ENCODE results near the gene MAP7D1.

MAP7D1 gene

DNA sequence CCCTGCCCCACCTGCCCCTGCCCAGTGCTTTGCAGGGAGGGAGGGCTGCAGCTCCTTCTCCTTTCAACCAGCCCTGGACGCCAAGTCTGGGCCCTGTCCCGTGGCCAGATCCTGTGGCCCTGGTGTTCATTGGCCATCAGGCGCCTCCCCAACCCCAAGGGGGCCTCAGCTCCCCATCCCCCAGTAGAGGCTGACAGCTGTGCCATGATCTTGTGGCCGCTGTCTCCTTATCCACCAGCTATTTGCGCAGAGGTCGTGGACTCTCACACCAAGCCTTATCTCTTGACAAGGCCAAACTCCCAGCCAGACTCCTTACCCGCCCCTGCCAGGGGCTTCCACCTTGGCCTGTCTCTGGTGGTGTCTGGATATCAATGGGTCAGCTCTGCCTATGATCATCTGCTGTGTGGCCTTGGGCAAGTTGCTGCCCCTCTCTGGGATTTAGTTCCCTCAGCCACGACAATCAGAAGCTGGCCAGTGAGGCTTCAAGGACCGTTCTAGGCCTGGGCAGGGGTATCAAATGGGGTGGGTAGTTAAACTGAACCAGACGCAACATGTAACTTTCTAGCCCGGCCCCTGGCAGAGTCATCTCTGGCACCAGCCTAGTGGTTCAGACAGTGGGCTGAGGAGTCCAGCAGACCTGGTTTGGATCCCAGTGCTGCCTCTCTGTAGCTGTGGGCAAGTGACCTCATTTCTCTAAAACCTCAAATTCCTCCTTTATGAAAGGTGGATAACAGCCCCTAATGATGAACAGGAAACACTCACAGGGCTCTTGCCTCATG, 27.6 kb upstream of the MAP7D1 start:
- DNase-seq = no peak

DNA sequence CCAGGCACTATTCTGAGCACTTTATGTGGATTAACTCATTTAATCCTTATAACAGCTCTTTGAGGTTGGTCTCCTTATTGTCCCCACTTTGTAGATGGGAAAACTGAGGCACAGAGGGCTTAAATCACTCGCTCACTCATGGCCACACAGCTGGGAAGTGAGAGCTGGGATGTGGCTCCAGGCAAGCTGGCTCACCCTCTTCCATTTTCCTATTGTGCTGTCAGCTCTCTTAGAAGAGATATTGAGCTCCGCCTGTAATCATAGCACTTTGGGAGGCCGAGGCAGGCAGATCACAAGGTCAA, 27.1 kb upstream of the MAP7D1 start:
- DNase-seq = no peak

DNA sequence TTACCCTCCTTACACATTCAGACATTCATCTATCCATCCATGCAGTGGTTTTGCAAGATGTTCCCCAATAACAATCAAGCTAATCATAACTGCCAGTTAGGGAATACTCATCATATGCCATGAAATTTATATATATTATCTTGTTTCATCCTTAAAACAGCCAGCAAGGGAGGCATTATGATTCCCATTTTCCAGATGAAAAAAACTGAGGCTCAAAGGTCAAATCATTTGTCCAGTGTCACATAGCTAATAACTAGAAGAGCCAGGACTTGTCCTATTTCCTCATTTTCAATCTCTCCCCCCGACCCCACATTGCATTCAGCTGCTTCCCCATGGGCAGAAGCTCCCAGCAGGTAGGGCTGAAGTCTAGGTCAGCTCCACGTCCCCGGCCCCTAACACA, 23.9 kb upstream of the MAP7D1 start:
- no peak for DNase-seq

DNA sequence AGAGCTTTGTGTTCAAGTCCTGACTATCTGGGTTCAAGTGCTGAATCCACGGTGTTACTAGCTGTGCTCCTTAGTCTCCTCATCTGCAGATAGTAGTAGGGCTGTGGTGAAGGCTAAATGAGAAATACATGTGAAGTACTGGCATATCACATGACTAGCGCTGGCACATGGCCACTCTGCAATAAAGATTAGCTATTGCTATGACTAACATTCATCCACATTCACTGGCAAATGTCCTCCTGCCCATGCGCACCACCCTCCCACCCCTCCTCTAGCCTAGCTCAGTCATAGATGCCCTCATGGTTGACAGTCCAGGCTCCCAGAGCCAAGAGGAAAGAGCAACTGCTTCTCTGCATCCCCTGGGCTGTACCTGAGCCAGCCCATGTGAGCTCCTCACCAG, 22.5 kb upstream of the MAP7D1 start:
- DNase-seq = no peak

DNA sequence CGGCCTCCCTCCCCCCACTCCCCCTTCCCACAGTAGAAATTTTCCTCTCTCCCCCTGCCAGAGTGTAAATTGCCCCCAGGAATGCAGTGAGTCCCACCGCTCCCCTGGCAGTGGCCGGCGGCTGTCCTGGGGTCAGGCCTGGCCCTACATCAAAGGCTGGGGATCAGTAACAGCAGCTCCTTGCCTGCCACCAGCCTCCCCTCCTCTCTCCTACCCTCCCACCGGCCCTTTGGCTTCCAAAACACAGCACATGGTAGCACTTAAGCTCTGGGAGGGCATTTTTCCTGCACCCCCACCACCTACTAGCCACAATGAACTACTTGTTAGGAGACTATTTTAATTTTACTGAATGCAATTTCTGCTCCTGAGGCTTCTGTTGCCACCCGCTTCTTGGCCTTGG, 21.9 kb upstream of the MAP7D1 start:
- no peak for DNase-seq

DNA sequence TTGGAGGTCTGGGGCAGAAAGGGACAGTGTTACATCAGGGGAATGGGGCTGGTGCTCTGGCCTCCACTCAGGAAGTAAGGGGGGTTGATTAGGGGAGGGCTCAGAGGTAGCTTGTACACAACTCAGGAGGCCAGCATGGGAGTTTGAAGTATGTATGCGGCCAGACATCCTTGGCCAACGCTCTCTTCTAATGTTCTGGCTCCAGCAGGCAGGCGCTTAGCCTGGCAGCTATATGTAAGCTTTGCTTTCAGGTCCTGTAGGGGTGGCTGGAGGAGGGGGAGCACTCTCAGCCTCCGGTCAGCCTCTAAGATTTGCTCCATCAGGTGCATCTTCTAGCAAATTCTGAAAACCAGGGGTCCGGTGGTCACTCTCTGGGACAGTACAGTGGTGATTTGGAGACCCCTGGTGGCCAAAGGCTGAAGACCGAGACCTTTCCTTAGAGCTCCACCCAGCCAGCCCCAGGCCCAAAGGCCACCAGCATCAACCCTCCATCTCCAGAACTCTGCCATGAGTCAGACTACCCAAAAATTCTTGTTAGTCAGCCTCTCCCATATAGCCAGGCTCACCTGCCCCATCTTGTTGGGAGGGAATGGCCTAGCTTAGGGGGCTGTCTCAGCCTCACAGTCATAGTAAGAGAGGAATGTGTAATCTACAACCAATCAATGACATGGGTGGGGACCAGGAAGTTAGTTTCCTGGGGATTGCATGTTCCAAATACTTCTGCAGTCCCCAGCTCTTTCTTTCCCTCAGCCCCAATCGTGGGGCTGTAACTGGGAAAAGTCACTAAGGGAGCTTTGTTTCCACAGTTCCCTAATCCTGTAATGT, 21.2 kb upstream of the MAP7D1 start:
- DNase-seq = no peak

DNA sequence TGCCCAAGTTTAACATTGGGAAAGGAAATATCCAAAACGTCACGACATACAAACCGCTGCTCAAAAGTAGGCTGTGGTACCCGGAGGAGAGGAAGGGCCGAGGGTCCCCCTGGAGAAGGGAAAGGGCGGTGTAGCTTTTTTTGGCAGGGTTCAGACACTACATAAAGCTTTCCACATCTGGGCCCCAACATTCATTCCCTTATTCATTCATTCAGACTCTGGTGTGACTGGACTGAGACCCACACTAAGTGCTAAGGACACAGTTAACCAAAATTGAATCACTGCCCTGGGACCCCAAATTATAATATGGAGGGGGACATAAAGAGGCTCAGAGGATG, 20.7 kb upstream of the MAP7D1 start:
- DNase-seq = no peak

DNA sequence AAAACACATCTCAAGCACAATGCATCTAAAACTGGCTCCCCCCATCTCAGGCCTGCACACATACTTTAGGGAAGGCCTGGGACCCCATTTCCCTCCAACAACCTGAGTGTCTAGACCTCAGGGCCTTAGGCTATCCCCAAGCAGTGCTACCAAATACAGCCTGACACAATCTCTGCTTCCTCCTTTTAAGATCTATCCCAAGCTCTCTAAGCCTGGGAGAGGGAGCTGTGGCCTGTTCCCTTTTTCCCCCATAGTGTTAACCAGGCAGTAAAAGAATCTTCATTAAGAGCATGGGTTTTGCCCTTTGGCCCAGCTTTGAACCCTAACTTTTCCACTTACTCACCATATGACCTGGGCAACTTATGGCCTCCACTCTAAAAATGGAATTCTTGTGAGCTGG, 20.2 kb upstream of the MAP7D1 start:
- DNase-seq = no peak

DNA sequence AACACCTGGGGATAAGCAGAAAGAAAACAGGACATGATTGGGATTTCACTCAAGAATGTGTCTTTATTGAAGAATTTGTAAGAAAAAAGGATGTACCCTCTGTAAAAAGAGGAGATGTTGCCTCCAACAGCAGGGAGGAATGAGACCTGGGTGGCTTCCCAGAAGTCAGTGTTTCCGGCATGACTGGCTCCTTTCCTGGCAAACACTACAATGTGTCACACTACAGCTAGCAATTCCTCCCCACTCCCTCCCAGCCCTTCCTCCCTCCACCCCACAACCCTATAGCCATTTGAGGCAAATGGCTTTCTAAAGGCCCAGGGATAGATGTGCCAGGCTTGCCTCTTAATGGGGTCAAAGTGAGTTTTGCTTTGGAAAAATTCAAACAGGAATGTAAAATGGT, 19.4 kb upstream of the MAP7D1 start:
- DNase-seq = no peak

DNA sequence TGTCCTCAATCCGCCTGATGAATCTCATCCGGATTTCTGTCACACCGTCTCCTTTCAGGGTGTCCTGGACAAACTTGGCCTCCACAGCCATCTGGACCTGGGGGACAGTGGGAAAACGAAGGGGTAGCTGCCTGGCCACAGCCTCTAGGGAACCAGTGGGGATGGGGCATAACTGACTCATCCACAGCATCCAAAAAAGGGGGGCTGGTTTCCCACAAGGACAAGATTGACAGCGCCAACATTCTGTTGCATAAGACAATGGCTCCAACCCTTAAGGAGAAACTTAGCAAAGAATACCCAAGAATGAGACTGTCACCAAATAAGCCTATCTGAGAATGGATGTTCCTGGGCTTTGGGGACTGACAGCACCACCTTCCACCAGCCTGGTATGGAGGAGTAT, 18.7 kb upstream of the MAP7D1 start:
- no peak for DNase-seq

DNA sequence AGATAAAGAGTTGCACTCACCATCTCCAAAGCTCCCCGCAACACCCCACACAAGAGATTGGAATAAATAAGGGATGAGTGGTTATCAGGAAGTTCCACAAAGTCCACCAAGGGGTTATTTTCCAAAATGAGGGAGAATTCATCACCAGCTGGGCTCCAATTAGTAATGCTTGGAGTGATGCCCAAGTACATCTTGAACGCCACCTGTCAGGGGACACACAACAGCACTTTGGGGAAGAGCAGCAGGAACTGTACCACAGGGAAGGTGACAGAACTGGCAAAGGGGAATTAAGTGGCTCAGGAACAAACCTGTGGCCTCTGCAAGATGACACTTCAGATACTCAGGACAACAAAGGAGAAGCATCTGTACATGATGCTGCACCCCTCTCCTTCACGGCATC, 18.2 kb upstream of the MAP7D1 start:
- no peak for DNase-seq

DNA sequence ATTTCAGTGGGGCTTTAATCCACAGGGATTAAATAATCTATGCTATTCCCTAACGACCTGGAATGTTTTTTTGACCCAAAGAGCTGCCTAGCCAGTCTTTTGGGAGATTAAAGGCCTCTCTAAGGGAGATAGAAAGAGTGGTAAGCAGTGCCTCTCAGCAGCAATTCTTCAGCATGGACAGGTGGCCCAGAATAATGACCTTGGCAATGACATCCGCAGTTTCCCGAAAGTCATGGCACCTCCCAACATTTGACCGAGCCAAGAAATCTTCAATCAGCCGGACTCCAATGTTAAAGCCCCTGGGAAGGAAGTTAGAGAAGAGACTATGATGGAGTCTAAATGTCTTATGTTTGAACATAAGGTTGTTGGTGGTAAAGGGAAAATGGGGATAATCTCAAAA, 16.4 kb upstream of the MAP7D1 start:
- DNase-seq = no peak

DNA sequence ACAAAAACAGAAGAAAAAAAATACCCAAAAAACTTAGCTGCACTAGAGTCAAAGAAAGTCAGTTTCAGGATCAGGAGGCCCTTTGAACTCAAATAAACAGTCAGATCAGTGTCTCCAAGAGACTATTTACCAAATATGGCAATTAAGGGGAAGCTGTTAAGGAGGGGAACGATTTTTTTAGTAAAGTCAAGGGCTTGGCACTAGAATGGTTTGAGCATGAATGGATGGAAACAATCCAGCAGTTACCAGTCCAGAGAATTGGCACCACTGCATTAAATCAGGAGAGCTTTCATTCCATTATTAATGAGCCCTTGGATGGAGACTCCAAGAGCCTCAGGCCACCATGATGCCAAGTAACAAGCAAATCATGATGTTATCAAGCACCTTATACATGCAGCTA, 13.8 kb upstream of the MAP7D1 start:
- DNase-seq = no peak

DNA sequence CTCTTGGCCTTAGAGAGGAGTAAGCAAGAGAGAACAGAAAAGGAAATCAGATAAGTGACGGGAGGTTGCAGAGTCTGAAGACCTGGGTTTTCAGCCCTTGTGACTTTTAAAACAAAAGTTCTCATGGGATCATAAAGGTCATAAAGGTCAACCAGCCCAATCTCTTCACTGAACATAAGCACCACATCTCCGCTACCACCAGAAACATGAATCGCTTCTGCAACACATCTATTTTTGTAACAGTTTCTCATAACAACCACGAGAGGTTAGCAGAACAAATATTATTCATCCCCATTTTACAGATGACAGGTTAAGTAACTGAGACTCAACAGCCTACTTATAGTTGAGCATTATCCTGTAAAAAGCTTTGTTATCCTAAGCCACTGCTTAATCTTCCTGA, 12.5 kb upstream of the MAP7D1 start:
- DNase-seq = no peak

DNA sequence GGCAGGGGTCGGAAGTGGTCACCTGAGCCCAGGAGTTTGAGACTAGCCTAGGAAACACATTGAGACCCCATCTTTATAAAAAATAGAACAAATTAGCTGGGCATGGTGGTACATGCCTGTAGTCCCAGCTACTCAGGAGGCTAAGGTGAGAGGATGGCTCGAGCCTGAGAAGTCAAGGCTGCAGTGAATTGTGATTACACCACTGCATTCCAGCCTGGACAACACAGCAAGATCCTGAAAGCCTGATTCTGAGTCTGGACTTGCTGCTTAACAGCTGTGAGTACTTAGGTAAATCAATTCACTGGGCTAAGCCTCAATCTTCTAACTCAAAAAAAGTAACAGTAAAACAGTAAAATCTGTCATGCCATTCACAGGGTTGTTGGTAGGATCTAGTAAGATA, 11.5 kb upstream of the MAP7D1 start:
- DNase-seq = no peak

DNA sequence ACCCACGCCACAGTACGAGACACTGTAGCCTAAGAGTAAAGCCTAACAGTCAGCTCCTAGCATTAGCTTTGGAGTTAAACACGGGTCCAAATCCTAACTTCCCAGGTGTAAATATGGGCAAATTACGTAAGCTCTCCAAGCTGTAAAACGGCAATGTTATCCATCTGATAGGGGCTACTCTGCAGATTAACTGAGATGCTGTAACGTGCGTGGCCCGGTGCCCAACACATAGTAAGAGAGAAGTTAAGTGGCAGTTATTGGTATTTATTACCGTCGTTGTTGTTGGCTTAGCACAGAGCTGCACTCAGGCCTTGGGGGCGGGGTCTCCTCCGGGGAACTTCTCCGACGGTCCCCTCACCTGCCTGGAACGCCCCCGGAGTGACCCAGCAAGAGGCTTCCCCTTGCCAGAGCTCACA, 7.1 kb upstream of the MAP7D1 start:
- DNase-seq = no peak

DNA sequence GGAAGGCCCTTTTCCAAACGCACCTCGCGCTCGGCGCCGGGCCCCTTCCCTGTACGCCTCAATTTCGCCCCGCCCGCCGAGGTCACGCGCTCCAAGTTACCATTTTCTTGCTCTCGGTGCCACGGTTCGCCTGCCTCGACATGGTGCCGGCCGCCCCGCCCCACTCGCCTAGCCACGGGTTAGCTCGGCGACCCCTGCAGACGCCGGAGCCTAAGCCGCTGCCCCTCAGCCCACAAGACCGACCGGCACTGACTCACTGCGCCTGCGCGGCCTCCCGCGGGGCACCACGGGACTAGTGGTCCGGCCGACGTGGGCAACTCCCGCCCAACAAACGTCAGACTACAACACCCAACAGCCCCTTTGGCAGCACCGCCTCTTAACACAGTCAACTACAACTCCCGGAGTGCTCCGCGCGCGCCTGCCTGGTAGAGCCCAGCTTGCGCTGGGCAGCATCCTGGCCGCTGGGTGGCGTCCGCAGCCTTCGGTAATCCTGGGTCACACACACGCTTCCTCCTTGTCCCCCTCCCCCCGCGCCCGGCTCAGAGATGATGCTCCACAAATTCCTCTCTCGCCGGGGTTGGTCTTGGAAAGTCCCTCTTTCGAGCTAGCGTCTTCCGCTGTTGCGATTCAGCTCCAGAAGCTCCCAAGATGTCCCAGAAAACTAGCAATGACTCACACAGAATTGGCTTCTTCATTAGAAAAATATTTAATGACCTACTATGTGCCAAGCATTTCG, 6.6 kb upstream of the MAP7D1 start, which contains the start of gene TRAPPC3:
Gene TRAPPC3, minus strand, starts transcription at position 250 of the 736 bp plus-strand sequence. Its CDS starts 108 bp downstream, at position 142.
- DNase-seq = peak; percentile 100

DNA sequence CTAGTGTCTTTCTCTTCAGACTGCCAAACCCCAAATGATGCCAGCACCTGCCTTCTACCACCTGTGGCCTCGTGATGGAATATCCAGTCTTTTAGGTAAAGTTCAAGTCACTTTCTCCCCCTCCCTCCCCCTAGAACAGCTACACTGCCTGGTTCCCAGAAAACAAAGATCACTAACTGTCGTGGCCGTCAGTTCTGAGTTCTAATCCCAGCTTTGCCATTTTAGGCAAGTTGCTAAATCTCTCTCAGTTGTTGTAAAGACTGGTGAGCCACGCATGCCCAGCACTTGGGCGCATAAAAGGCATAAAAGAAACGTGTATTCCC, 6.0 kb upstream of the MAP7D1 start:
- DNase-seq = no peak

DNA sequence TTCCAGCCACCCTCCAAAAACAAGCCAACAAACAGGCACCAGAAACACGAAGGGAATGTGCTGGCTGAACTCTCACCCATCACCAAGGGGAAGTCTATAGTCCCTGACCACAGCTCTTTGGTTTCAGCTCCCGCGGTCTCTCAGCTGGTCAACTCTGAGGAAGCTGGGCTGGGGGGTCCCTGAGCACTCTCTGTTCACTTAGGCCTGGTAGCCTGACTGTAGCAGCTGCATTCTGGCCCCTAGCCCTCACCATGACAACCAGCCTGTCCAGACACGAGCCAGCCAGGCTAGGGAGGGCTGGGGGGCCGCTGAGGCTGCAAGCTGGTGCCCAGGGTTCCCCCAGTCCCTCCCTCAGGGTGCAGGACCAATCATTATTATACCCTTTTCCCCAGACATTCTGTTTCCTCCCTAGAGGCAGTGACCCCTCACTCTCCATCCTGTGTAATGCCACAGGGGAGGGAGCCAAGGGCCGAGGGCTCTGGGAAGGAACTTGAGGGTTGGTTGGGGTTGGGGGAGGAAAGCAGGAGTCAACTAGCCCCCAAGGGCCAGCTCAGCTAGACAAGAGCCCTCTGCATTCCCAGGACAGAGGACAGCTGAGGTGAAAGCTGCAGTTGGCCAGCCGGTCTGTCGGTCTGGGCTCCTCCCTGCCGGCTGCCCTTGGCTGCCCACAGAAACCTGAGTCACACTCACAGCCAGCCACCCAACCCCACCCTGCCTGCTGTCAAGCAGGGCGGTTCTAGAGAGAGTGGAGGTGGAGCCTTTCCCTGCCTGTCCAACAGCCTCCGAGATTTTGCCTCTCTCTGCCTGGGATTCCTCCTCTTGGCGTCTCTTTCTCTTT, 5.4 kb upstream of the MAP7D1 start:
- DNase-seq = peak; percentile 65

DNA sequence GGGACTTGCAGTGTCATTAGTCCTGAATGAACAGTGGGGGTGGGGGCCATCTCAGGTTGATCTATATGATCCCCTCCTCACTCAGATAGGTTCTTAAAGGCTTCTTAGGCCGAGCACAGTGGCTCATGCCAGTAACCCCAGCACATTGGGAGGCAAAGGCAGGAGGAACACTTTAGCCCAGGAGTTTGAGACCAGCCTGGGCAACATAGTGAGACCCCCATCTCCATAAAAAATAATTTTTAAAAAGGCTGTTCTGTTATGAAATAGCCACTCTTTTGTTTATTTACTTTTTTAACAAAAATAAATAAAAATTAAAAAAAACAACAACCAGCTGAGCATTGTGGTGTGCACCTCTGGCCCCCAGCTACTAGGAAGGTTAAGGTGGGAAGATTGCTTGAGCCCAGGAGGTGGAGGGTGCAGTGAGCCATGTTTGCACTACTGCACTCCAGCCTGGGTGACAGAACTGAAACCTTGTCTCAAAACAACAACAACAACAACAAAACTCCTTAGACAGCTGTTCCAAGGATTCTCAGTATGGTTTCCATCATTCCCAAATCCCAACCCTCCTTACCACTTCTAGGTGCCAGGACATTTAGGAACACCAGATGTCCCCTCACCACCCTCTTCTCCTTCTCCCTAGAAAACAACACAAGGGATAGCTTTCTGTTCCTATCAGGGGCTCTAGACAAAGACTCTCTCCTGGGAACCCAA, 4.7 kb upstream of the MAP7D1 start:
- DNase-seq = no peak

DNA sequence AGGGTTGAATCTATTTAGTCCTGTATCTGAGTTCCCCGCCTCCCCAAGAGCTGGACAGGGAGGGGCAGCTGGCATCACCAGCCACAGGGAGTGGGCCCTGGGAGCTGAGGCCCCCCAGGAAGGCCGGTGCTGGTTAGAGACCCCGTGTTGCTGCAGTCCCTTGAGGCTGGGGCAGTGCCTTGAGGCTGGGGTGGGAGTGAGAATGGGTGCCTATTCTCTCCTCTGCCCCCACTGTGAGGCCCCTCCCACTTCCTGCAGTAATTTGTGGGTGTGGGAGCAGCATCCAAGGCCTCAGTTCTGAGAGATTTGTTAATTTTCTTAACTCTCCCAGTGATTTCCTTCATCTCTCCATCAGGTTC, 4.1 kb upstream of the MAP7D1 start:
- no peak for DNase-seq

DNA sequence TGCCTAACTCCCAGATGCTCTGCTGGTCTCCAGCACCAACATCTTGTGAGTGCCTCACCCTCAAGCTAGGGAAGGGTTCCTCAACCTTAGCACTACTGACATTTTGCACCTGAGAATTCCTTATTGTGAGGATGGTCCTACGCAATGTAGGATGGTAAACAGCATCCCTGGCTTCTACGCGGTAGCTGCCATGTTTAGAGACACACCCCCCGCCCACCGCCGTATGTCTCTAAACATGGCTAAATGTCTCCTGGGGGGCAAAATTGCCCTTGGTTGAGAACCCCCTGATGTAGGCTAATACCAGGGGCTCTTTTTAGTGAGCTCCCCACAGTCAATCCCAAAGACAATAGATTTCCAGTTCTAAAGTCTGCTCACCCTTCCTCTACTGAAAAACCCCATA, 2.5 kb upstream of the MAP7D1 start:
- no peak for DNase-seq

DNA sequence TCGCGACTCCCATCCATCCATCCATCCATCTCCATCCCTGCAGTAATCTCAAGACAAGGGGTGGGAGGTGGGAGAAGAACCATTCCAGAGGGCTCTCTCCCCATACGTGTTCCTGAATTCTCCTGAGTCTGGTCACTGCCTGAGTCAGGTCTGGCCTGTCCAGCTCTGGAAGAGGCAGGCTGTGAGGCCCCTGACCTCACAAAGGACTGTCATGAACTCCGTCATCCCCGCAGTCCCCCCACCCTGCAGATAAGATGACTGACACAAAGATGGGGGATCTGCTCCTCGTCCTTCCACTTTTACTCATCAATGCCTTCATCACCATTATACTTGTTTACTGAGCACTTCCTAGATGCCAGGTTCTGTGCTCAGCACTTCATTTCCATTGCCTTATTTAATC, 1.6 kb upstream of the MAP7D1 start:
- DNase-seq = no peak

Data from NCI-H2081 treated with DMSO at 0.1 percent for 48 hours (cell line).